ENCODE data around the gene FBXL16. TPM values are rescaled to one million over a fixed set of nuclear protein-coding genes. Genes with fewer than 3 reads are reported as not detected.

FBXL16 gene
- total RNA-seq, 4 donors from 2014 or later = 0.48 to 0.75 (median 0.56) TPM; not detected in 1

DNA sequence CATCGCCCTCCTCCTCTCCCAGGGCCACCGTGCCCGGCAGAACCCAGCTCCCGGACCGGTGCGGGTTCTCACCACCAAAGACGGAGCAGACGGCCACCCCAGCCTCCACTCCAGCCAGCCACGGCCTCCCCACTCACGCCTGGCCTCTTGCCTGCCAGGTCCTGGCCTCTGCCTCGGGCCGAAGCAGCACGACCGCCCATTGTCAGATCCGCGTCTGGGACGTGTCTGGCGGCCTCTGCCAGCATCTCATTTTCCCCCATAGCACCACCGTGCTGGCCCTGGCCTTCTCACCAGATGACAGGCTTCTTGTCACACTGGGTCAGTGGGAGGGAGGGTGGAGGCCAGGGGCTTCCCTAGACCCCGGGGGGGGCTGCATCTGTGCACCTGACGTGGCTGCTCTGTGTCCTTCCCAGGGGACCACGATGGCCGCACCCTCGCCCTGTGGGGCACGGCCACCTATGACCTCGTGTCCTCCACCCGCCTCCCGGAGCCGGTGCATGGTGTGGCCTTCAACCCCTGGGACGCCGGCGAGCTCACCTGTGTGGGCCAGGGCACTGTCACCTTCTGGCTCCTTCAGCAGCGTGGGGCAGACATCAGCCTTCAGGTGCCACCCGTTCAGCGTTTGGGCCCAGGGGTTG is 44.3 kb downstream of the FBXL16 start:
- DNase-seq (ENCODE audit: low spot score) = no peak
- no peak for TF ChIP-seq CTCF (IDR thresholded peaks at IDR 0.05)
- ATAC-seq (ENCODE audit: low FRiP score) = no peak

DNA sequence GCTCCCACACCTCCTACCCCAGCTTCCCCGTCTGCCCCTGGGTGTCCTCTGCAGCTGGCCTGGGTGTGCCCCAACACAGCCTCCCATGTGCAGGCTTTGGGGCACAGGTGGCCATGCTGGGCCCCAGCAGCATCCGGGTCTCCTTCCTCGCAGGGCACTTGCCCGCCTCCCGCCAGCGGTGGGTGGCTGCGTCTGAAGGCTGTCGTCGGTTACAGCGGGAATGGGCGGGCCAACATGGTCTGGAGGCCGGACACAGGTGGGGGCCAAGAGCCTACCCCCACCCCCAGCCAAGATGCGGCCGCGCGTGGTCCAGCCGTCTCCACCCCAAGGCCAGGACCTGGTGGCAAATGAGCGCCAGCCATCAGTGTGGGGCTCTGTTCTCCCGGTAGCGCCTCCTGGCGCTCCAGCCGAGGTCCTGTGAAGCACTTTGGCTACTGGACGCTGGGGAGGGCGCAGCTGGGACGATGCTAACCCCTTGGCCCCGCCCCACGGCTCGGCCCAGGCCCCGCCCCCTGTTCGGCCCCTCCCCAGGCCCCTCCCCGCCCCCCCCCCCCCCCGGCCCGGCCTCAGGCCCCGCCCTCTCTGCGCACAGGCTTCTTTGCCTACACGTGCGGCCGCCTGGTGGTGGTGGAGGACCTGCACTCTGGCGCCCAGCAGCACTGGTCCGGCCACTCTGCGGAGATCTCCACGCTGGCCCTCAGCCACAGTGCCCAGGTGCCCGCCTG is 45.0 kb downstream of the FBXL16 start:
- no peak for TF ChIP-seq CTCF (IDR thresholded peaks at IDR 0.05)
- ATAC-seq (ENCODE audit: low FRiP score) (peak; percentile 52), DNase-seq (ENCODE audit: low spot score) (peak; percentile 55)

DNA sequence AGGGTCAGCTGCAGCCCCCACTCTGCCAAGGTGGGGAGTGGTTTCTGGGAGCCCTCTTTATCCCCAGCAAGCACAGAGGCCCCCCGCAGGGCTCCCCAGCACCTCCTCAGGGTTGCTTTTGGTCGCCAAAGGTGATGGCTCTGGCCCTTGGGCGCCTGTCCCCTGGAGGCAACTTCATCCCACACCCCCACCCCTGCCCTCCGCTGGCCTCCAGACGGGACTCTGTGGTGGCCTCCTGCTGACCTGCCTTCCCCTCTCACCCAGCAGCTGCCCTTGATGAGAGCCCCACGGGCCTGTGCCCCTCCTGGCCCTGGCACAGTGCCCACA is 45.5 kb downstream of the FBXL16 start:
- no peak for TF ChIP-seq CTCF (IDR thresholded peaks at IDR 0.05)
- DNase-seq (ENCODE audit: low spot score) = no peak
- ATAC-seq (ENCODE audit: low FRiP score) = no peak

- TF ChIP-seq CTCF (IDR thresholded peaks at IDR 0.05) = no peak
- ATAC-seq (ENCODE audit: low FRiP score) (no peak), DNase-seq (ENCODE audit: low spot score) (no peak)
These were observed 46.0 kb downstream of the FBXL16 start for GRCh38 chr16:659618-660017.

DNA sequence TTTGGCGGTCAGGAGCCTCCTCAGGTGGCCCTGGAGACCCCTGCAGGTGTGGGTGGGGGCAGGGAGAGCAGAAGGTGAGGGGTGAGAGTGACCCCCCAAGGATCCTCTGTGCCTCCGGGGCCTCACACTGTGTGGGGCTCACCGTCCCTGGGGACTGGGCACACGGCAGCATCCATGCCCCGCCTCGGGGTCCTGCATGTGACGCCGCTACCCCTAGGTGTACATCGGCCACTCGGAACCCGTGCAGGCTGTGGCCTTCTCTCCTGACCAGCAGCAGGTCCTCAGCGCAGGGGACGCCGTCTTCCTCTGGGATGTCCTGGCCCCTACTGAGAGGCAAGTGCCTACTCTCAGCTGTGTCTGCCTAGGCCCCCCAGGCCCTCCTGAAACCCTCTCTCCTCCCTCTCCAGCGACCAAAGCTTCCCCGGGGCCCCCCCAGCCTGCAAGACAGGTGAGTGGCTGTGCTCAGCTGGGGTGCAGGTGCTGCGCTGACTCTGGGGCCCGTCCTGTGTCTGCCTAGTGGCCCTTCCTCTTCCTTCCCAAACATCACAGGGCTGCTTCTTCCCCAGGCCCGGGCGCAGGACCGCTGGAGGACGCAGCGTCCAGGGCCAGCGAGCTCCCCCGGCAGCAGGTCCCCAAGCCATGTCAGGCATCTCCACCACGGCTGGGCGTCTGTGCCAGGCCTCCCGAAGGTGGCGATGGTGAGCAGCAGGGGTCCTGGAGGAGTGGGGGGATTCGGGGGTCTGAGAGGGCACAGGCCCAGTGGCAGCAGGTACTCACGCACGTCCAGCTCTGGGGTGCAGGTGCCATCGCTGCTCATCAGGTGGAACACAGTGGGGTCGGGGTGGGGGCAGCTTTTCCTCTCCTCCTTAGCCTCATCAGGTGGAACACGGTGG is 46.7 kb downstream of the FBXL16 start:
- ATAC-seq (ENCODE audit: low FRiP score) (no peak), DNase-seq (ENCODE audit: low spot score) (no peak)
- TF ChIP-seq CTCF (IDR thresholded peaks at IDR 0.05) = no peak

DNA sequence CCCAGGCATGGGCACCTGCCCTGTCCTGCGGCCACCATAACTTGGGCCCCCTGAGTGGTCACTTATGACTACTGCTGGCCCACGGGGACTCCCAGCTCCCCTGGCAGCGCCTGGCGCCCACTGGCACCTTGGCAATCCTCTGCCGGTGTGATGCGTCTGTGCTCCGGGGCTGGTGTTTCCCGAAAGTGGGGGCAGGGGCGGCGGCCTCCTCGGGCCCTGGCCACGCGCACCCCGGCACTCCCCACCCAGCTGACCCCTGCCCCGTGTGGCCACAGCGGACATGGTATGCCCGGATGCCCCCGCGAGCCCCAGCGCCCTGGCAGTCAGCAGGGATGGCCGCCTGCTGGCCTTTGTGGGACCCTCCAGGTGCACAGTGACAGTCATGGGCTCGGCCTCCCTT is 48.1 kb downstream of the FBXL16 start:
- DNase-seq (ENCODE audit: low spot score) = no peak
- TF ChIP-seq CTCF (IDR thresholded peaks at IDR 0.05) = no peak
- ATAC-seq (ENCODE audit: low FRiP score) = no peak
